ENCODE results near the gene MKRN2OS. TPM values are rescaled to one million over a fixed set of nuclear protein-coding genes. Genes with fewer than 3 reads are reported as not detected.

The MKRN2OS gene
- total and polyA plus RNA-seq, 10 of the 15 experiments (the other 5 are each of a cell fraction or from before 2014, with no cell fraction given) = 0.20 to 1.0 (median 0.40) TPM; not detected in 4

- TF ChIP-seq TCF3 (IDR thresholded peaks at IDR 0.05; ENCODE audit: borderline replicate concordance, insufficient read depth, low read depth, low read length) = no peak
- TF ChIP-seq JUNB (IDR thresholded peaks at IDR 0.05) = no peak
- TF ChIP-seq RAD21 (IDR thresholded peaks at IDR 0.05; ENCODE audit: insufficient read depth, low read depth, low read length) = no peak
- TF ChIP-seq CBX3 (IDR thresholded peaks at IDR 0.05; ENCODE audit: borderline replicate concordance, low read depth) = no peak
- TF ChIP-seq TARDBP (IDR thresholded peaks at IDR 0.05; ENCODE audit: borderline replicate concordance) = no peak
- no peak for TF ChIP-seq RELA (IDR thresholded peaks at IDR 0.05; ENCODE audit: borderline replicate concordance, partially characterized antibody)
- TF ChIP-seq TCF12 (IDR thresholded peaks at IDR 0.05; ENCODE audit: low read depth, low read length) = no peak
- TF ChIP-seq NR2C2 (IDR thresholded peaks at IDR 0.05; ENCODE audit: borderline replicate concordance, control insufficient read depth, insufficient read length, low read depth) = no peak
- TF ChIP-seq, protein P1, sequence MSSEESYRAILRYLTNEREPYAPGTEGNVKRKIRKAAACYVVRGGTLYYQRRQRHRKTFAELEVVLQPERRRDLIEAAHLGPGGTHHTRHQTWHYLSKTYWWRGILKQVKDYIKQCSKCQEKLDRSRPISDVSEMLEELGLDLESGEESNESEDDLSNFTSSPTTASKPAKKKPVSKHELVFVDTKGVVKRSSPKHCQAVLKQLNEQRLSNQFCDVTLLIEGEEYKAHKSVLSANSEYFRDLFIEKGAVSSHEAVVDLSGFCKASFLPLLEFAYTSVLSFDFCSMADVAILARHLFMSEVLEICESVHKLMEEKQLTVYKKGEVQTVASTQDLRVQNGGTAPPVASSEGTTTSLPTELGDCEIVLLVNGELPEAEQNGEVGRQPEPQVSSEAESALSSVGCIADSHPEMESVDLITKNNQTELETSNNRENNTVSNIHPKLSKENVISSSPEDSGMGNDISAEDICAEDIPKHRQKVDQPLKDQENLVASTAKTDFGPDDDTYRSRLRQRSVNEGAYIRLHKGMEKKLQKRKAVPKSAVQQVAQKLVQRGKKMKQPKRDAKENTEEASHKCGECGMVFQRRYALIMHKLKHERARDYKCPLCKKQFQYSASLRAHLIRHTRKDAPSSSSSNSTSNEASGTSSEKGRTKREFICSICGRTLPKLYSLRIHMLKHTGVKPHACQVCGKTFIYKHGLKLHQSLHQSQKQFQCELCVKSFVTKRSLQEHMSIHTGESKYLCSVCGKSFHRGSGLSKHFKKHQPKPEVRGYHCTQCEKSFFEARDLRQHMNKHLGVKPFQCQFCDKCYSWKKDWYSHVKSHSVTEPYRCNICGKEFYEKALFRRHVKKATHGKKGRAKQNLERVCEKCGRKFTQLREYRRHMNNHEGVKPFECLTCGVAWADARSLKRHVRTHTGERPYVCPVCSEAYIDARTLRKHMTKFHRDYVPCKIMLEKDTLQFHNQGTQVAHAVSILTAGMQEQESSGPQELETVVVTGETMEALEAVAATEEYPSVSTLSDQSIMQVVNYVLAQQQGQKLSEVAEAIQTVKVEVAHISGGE (CRISPR knock-in tag; IDR thresholded peaks at IDR 0.05) = no peak
- no peak for TF ChIP-seq IRF3 (IDR thresholded peaks at IDR 0.05)
Observed at GRCh38 chr3:12507591-12508281, 37.6 kb downstream of the MKRN2OS start (continued).
